Hepatocyte (in vitro differentiated cells): ENCODE measurements around the gene GABRP. TPM values are rescaled to one million over a fixed set of nuclear protein-coding genes. Genes with fewer than 3 reads are reported as not detected.
A peak's percentile ranks its signal among the peaks of the same experiment; 100 is the strongest.

Experiments
- DNase-seq: peaks from one replicate; pipeline ENCODE4 v3.0.0-alpha.2; 2016; ENCODE audit warnings: low spot score
- H2AFZ ChIP-seq: fragments of 200-600 bp; sonication (generic); 2 replicates; pipeline ENCODE4 v1.6.0; 2016; ENCODE audit warnings: antibody characterized with exemption, mild to moderate bottlenecking
- H3K27ac ChIP-seq: fragments of 200-600 bp; sonication (generic); 2 replicates; pipeline ENCODE4 v1.5.1; 2016; ENCODE audit warnings: mild to moderate bottlenecking
- H3K27me3 ChIP-seq: fragments of 200-600 bp; sonication (generic); 2 replicates; pipeline ENCODE4 v1.6.1; 2016
- H3K36me3 ChIP-seq: fragments of 200-600 bp; sonication (generic); replicated peaks from 2 replicates; pipeline ENCODE4 v1.5.1; 2016; ENCODE audit warnings: low read depth; ENCODE audit not compliant: insufficient read depth
- H3K4me1 ChIP-seq: fragments of 200-600 bp; sonication (generic); 2 replicates; pipeline ENCODE4 v1.5.1; 2016; ENCODE audit warnings: mild to moderate bottlenecking, moderate library complexity; ENCODE audit not compliant: insufficient read depth
- H3K4me2 ChIP-seq: fragments of 200-600 bp; sonication (generic); 2 replicates; pipeline ENCODE4 v1.6.0; 2016
- H3K4me3 ChIP-seq: fragments of 200-600 bp; sonication (generic); 2 replicates; pipeline ENCODE4 v1.5.1; 2016; ENCODE audit warnings: mild to moderate bottlenecking
- H3K79me2 ChIP-seq: fragments of 200-600 bp; sonication (generic); 2 replicates; pipeline ENCODE4 v1.6.0; 2017; ENCODE audit warnings: mild to moderate bottlenecking
- H3K9me2 ChIP-seq: fragments of 200-600 bp; sonication (generic); replicated peaks from 2 replicates; pipeline ENCODE4 v1.6.0; 2017; ENCODE audit warnings: mild to moderate bottlenecking; ENCODE audit not compliant: insufficient read depth
- H3K9me3 ChIP-seq: fragments of 200-600 bp; sonication (generic); 2 replicates; pipeline ENCODE4 v1.5.1; 2016; ENCODE audit warnings: low read depth, mild to moderate bottlenecking
- H4K20me1 ChIP-seq: fragments of 200-600 bp; sonication (generic); 2 replicates; pipeline ENCODE4 v1.6.0; 2016; ENCODE audit warnings: mild to moderate bottlenecking; ENCODE audit not compliant: insufficient read depth, poor library complexity, severe bottlenecking
- EZH2 ChIP-seq: fragments of 200-600 bp; sonication (generic); IDR thresholded peaks from 2 replicates; pipeline ENCODE4 v1.6.1; 2016; ENCODE audit warnings: antibody characterized with exemption, mild to moderate bottlenecking, borderline replicate concordance
- EZH2phosphoT487 ChIP-seq: fragments of 200-600 bp; sonication (generic); IDR thresholded peaks from one replicate; pipeline ENCODE4 v1.6.1; 2018; ENCODE audit warnings: antibody characterized with exemption, mild to moderate bottlenecking, low read depth, moderate library complexity; ENCODE audit not compliant: unreplicated experiment, severe bottlenecking
- WGBS: methylation state at CpG from one replicate; pipeline ENCODE4 v1.1.6; 2016; ENCODE audit warnings: low lambda C conversion rate; ENCODE audit errors: missing lambda C conversion rate; 5-methylcytosine and 5-hydroxymethylcytosine counted together
- polyA plus RNA-seq: library from polyadenylated mRNA; unstranded; fragments of >200 nt; fragmentation: Nextera tagmentation; extraction: Ambion mirVana; gene quantifications from 2 replicates; pipeline ENCODE4 v1.2.1, GENCODE V29; 2016
- total RNA-seq: library from RNA; depleted of rRNA; stranded (reverse); fragments of >200 nt; gene quantifications from 2 replicates; pipeline ENCODE4 v1.2.3, GENCODE V29; 2014
- TF ChIP-seq, protein P1 (sequence below): fragments of 200-600 bp; sonication (generic); IDR thresholded peaks from 2 replicates; pipeline ENCODE4 v1.5.1; 2016; ENCODE audit warnings: antibody characterized with exemption, mild to moderate bottlenecking; ENCODE audit not compliant: poor library complexity

Gene GABRP
- total and polyA plus RNA-seq, 2 experiments from 2014 or later: 91.4 to 136 TPM

DNA sequence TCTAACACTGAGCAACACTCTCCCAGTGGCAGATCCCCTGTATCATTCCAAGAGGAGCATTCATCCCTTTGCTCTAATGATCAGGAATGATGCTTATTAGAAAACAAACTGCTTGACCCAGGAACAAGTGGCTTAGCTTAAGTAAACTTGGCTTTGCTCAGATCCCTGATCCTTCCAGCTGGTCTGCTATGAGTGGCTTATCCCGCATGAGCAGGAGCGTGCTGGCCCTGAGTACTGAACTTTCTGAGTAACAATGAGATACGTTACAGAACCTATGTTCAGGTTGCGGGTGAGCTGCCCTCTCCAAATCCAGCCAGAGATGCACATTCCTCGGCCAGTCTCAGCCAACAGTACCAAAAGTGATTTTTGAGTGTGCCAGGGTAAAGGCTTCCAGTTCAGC lies 29.7 kb downstream of the GABRP start:
- WGBS: 80% methylated on average over 5 of the region's 5 CpGs
- Histone ChIP-seq H3K9me3 (no peaks in the 10 kb centered on the region), H2AFZ (no peak overlapping the region), H3K9me2 (no peaks in the 10 kb centered on the region), H4K20me1 (no peaks in the 10 kb centered on the region), H3K4me3 (no peak overlapping the region), H3K4me2 (no peak overlapping the region), H3K4me1 (no peaks in the 10 kb centered on the region), H3K79me2 (no peaks in the 10 kb centered on the region), H3K36me3 (no peaks in the 10 kb centered on the region), H3K27ac (no peak overlapping the region), H3K27me3 (no peaks in the 10 kb centered on the region)
- TF ChIP-seq, protein P1, sequence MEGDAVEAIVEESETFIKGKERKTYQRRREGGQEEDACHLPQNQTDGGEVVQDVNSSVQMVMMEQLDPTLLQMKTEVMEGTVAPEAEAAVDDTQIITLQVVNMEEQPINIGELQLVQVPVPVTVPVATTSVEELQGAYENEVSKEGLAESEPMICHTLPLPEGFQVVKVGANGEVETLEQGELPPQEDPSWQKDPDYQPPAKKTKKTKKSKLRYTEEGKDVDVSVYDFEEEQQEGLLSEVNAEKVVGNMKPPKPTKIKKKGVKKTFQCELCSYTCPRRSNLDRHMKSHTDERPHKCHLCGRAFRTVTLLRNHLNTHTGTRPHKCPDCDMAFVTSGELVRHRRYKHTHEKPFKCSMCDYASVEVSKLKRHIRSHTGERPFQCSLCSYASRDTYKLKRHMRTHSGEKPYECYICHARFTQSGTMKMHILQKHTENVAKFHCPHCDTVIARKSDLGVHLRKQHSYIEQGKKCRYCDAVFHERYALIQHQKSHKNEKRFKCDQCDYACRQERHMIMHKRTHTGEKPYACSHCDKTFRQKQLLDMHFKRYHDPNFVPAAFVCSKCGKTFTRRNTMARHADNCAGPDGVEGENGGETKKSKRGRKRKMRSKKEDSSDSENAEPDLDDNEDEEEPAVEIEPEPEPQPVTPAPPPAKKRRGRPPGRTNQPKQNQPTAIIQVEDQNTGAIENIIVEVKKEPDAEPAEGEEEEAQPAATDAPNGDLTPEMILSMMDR: no peak
- no peak for TF ChIP-seq EZH2phosphoT487
- TF ChIP-seq EZH2: no peak
- DNase-seq: no peak

DNA sequence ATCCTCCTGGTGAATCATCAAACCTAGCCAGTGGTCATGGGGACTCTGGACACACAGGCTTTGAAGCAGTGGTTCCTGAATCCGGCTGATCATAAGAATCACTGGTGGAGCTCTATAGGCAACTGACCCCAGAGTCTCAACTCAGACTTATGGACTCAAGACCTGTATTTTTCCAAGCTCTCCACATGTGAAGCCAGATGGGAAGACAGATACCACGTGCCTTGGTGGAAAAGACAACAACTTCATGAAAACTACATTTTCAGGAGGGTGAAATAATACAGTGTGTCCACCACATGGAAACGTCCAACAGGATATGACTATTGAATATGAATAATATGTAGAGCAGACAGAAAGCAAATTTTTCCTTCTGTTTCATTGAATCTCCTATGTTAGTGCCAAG lies 33.7 kb downstream of the GABRP start:
- Histone ChIP-seq H3K4me2 (no peak overlapping the region), H3K4me1 (peaks cover 9% of the 10 kb centered on the region), H3K9me3 (no peaks in the 10 kb centered on the region), H3K27ac (no peak overlapping the region), H3K9me2 (no peaks in the 10 kb centered on the region), H3K36me3 (no peaks in the 10 kb centered on the region), H2AFZ (no peak overlapping the region), H4K20me1 (no peaks in the 10 kb centered on the region), H3K27me3 (no peaks in the 10 kb centered on the region), H3K4me3 (no peak overlapping the region), H3K79me2 (no peaks in the 10 kb centered on the region)
- WGBS: 91% methylated on average over 3 of the region's 3 CpGs
- TF ChIP-seq EZH2 (no peak), EZH2phosphoT487 (no peak)
- TF ChIP-seq, protein P1: no peak
- DNase-seq: no peak

DNA sequence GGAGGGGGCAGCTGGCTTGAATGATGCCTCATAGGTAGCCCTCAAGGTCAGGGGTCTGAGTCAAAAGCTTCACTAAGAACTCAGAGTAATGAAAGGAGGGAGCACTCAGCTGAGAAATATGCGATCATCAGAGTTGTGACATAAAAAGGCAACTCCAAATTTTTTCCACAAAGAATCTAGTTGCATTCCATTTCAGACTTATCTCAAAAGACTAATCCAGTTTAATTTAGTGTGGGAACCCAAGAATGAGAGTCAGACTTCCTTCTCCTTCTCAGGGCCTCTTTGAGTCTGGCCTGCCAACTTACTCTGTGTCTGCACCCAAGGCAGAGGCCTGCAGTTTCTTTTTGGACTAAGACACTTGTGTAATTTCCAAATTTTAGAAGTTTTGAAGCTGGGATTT lies 34.7 kb downstream of the GABRP start:
- H3K27me3 ChIP-seq: no peaks in the 10 kb centered on the region
- H3K27ac ChIP-seq: no peak overlapping the region
- no peak overlapping the region for H2AFZ ChIP-seq
- DNase-seq: no peak
- no peaks in the 10 kb centered on the region for H3K9me2 ChIP-seq
- TF ChIP-seq EZH2phosphoT487: no peak
- TF ChIP-seq, protein P1: no peak
- TF ChIP-seq EZH2: no peak
- 90% methylated on average over 1 of the region's 1 CpG for WGBS
- no peak overlapping the region for H3K4me2 ChIP-seq
- H4K20me1 ChIP-seq: no peaks in the 10 kb centered on the region
- H3K4me1 ChIP-seq: peaks cover 9% of the 10 kb centered on the region
- no peaks in the 10 kb centered on the region for H3K79me2 ChIP-seq
- no peak overlapping the region for H3K4me3 ChIP-seq
- no peaks in the 10 kb centered on the region for H3K9me3 ChIP-seq
- no peaks in the 10 kb centered on the region for H3K36me3 ChIP-seq

DNA sequence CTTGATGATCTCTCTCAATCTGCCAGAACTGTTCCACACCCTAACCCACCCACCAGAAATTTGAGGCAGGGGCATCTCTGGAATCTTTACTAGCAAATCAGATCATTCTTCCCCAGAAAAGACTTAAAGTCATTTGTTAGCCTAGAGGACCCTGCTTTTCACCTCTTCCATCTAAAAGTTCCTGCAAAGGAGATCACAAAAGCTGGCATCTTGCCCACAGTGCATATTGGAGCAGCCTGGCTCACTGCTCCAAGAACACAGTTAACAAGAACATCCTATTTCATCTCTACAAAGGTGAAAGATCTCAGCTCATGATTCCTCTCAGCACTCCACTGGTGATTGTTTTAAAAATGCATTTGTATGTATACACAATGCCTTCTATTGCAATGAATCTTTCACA lies 36.3 kb downstream of the GABRP start:
- H3K9me3 ChIP-seq: no peaks in the 10 kb centered on the region
- H3K4me1 ChIP-seq: peaks cover 9% of the 10 kb centered on the region
- H2AFZ ChIP-seq: no peak overlapping the region
- no peaks in the 10 kb centered on the region for H3K36me3 ChIP-seq
- no peaks in the 10 kb centered on the region for H3K27me3 ChIP-seq
- H3K4me2 ChIP-seq: no peak overlapping the region
- no peak overlapping the region for H3K4me3 ChIP-seq
- peak; percentile 20 for DNase-seq
- no peaks in the 10 kb centered on the region for H3K9me2 ChIP-seq
- H4K20me1 ChIP-seq: no peaks in the 10 kb centered on the region
- no peaks in the 10 kb centered on the region for H3K79me2 ChIP-seq
- no peak overlapping the region for H3K27ac ChIP-seq
- no peak for TF ChIP-seq EZH2
- TF ChIP-seq, protein P1: no peak
- TF ChIP-seq EZH2phosphoT487: no peak
